HG03558 (cell line): ENCODE data around the gene OBSL1.

Source experiments
- ATAC-seq: cut with Tn5 transposase; IDR thresholded peaks from one replicate; pipeline ENCODE4 v1.9.1; 2021; ENCODE audit warnings: moderate number of reproducible peaks; ENCODE audit not compliant: unreplicated experiment; ENCODE audit errors: extremely low read depth

Gene OBSL1

DNA sequence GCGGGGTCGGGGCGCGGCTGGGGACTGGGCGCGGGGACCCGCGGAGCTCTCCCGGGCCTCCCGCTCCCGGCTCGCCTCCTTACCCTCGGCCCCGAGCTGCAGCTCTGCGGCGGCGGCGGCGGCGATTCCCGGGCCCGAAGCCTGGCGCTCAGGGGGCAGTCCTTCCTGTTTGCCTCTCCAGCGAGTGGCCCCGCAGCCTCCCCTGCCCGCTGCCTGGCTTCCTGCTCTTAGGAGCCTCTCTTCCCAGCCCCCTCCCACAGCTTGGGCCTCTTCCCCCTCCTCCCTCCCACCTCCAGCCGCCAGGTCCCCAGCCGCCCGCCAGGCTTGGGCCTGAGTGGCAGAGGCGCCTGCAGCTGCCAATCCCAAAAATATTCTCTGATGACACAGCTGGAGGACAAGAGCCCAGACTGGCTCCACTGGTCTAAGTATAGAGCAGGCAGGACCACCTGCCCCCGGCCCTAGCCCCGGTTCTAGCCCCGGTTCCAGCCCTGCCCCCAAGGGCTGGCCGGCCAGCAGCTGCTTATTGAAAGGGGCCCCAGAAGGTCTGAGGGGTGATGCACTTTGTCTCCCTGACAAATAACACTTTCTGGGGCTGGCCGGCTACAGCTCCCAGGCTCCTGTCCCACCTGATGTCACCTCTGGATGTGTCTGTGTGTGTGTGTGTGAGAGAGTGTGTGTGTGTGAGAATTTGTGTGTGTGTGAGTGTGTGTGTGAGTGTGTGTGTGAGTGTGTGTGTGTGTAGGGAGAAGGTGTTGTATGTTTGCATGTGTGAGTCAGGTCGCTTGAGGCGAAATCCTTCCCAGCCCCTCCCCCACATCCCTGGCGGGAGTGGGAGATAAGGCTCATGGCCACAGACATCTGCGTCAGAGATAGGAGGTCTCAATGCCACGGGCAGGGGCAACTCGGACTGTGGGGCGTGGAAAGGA, at the start of gene OBSL1:
Gene OBSL1, minus strand, starts transcription at position 229 of the 926 bp plus-strand sequence. CDS start 307 bp downstream, outside the sequence.
- no peak for ATAC-seq

DNA sequence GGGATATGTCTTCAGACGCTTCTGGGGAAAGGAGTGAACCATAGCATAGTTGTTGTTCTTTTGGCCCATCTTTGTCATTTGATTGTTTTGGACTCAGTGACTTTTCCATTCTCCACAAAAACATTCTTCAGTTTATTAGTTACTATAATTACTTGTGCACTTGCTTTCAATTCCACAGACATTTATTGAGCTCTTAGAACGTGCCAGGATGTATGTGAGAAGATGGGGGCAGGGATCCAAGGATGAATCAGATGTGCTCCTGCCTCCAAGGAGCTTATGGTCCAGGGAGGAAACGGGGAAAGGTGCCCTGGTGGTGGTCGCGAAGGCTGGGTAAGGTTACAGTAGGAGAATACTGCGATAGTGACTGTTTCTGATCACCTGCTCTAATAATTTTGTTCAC, 49.2 kb upstream of the OBSL1 start:
- no peak for ATAC-seq

DNA sequence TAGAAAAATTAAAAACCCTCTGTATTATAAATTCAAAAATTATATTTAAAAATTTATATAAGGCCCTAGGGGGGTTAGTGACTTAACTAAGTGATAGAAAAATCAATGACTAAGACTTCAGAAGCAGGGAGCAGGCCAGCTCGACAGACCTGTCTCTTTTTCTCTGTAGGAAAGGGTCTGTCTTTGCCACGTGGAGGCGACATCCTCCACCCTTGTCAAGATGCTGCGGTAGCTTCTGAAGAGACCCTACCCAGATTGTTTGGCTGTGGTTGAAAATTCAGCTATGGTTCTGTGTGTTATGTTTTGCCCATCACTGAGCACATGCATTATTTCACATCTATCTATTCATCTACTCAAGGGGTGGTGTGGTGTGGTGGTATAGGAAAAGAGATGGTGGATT, 47.9 kb upstream of the OBSL1 start:
- ATAC-seq, result no peak

DNA sequence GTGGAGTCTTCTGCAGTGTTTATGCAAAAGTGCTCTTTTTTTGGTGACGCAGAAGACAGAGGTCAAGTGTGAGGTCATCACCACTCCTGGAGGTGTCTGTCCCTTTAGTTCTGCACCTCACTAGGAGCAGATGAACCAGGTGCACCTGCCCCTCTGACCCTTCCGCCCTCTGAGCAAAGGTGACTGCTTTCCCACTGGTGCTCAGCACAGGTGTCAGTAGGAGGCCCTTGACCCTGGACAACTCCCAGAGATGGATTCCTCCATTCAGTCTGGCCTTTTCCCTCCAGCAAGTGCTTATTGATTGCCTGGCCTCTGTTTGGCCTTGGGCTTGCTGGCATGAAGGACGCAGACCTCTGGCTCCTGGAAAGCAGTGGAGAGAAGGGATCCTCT, 47.4 kb upstream of the OBSL1 start:
- no peak for ATAC-seq

DNA sequence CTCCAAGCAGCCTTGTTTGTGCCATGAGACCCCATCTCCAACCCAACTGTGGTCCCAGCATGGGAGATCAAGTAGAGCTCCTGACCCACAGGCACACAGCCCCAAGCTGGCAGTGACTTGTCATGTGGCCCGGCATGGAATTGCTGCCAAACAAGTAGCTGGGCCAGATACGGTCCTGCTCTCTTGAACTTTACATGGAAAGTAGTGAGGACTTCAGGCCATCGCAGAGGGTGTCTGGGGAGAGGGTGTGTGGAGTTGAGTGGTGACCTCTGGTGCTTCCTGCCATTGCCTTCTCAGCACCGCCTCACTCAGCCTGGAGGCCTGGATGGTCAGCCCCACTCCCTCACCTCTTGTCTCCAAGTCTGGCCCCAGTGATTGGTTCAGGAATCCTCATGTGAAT, 45.2 kb upstream of the OBSL1 start:
- ATAC-seq, result no peak

DNA sequence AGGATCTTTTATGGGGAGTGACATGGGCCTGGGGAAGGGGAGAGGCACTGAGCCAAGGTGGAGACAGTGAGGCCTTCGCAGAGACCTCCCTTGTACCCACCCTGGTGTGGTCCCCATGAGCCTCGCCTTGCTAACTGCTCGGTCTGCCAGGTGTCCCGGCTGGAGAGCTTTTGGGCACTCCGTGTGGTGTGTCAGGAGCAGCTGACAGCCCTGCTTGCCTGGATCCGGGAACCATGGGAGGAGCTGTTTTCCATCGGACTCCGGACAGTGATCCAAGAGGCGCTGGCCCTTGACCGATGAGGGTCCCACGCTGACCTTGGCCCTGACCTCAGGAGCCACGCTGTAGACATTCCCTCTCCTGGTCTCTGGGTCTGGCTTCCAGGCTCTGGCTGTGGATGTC, 44.6 kb upstream of the OBSL1 start:
- ATAC-seq, result no peak

DNA sequence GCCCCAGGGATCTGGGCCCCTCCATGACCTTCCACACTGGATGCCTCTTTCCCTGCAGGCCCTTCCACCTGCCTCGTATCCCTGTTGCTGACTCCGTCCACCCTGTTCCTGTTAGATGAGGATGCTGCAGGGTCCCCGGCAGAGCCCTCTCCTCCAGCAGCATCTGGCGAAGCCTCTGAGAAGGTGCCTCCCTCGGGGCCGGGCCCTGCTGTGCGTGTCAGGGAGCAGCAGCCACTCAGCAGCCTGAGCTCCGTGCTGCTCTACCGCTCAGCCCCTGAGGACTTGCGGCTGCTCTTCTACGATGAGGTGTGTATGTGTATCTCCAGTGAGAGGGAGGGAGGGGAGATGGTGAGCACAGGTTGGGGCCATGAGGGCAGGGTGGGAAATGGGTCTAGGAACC, 43.7 kb upstream of the OBSL1 start:
- no peak for ATAC-seq

DNA sequence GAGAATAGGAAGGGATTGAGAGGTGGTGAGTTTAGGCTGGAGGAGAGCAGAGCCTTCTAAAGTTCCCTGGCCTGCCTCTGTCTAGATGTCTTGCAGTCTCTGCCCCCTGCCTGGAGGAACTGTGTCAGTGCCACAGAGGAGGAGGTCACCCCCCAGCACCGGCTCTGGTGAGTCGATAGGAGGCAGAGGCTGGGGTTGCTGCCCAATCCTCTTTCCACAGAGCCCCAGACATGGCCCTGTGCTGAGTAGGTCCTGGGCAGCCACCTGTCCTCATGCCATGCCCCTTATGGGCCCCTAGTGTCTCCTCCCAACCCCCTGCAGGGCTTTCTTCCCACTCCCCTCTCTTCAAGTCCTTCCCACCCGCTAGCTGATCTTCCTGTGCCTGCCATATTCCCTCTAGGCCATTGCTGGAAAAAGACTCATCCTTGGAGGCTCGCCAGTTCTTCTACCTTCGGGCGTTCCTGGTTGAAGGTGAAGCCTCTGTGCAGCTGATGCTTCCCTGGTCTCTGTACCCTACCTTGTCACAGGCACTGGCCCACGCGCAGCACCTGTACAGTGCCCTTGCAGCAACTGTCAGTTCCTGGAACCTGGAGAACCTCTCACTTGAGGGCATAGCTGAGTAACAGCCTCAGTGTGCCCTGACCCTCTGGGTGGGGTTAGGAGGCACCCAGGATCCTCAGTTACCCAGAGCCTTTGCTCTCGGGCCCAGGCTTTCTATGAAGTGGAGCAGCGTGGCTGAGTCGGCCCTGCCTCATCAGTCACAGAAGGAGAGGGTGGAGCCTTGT, 42.9 kb upstream of the OBSL1 start:
- no peak for ATAC-seq

DNA sequence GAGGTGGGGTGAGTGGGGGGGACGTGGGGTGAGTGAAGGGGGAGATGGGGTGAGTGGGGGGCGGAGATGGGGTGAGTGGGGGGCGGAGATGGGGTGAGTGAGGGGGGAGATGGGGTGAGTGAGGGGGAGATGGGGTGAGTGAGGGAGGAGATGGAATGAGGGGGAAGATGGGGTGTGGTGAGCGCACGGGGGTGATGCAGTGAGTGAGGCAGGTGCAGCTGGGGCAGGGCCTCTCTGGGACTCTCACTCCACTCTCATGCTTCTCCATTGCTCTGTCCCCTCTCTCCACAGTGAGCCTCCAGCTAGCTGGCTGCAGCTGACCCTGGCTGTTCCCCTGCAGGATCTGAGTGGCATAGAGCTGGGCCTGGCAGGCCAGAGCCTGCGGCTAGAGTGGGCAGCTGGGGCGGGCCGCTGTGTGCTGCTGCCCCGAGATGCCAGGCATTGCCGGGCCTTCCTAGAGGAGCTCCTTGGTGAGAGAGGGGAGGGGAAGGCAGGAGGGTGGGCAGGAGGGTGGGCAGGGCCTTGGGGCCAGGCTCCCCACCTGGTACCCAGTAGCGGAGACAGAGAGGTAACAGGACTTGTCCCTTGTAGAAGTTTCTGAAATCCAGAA, 42.2 kb upstream of the OBSL1 start:
- no peak for ATAC-seq

DNA sequence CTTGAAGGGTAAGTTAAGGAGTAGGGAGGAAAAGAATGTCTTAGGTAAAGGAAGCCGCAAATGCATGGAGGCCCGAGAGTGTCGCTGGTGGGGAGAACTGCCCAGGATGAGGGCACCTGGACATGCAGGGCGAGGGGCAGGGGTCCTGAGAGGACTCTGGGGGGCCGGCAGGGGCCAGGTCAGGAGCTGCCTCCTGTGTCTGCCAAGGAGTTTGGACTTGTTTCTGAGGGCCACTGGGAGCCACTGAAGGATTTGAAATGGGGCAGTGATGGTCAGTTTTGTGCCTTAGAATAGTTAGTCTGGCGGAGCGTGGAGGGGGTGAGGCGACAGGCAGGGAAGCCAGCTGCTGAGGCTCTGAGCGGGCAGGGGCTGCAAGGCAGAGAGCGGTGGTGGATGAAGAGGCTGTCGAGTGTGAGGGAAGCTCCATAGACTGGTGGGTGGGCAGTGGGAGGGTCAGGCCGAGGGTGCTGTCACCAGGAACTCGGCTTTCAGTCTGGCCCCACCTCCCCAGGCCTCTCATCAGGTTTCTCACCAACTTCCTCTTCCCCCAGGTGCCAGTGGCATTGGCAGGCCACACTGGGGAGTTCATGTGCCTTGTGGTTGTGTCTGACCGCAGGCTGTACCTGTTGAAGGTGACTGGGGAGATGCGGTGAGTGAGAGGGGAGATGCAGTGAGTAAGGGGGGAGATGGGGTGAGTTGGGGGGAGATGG, 41.4 kb upstream of the OBSL1 start:
- no peak for ATAC-seq

DNA sequence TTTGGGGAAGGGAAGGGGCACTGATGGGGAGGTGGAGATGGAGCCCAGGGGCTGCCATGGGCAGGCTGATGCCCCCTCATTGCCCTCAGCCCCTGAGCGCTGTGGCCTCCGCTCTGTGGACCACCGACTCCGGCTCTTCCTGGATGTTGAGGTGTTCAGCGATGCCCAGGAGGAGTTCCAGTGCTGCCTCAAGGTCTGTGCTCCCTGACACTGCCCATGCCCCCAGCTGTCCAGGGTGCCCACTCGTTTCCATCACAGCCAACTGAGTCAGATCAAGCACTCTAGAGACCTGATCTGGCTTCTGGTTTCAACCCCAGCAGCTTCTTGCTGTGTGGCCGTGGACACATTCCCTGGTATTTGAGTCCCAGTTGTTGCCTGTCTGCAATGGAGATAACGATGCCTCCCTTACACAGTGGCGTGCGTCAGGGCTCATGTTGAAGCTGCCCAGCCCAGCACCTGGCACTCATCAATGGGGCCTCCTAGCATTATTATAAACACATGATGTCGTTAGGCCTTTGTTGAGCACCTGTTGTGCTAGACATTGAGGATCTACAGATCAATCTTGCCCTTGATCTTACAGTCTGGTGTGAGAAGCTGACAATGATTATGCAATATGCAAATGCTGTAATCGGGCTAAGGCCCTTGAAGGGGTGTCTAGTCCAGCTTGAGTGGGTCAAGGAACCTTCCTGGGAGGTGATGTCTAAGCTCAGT, 40.7 kb upstream of the OBSL1 start:
- ATAC-seq, result no peak

DNA sequence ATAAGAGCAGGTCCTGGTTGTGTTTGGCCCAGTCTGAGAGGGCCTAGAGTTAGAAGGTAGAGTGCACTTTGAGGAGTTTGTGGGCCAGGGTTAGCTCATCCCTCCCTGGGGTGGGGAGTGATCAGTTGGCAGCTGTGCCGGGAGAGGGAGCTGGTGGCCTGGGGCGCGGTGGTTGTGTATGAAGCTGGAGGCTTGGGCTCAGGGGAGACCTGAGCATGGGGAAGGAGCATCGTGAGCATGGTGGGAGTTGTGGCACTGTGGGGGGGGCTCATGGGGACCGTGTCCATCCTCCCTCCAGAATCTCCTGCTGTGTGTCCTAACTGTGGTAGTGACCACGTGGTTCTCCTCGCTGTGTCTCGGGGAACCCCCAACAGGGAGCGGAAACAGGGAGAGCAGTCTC, 40.0 kb upstream of the OBSL1 start:
- ATAC-seq, result no peak

DNA sequence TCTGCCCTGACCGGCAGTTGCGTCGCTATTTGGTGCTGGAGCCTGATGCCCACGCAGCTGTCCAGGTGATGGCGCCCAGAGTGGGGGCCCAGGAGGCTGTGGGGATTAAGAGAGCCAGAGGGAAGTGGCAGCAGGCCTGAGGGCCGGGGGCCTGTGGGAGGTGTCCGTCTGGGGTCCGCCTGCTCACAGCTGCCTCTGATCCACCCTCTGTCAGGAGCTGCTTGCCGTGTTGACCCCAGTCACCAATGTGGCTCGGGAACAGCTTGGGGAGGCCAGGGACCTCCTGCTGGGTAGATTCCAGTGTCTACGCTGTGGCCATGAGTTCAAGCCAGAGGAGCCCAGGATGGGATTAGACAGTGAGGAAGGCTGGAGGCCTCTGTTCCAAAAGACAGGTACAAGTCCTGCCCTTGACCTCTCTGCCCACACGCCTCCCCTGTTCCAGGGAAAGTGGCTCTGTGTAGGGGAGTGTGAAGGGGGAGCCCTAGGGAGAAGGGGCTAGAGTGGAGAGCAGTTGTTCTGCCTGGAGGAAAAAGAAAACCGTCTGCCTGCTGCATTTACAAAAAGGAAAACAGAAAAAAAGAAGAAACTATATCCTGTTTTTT, 37.9 kb upstream of the OBSL1 start:
- ATAC-seq, result no peak

DNA sequence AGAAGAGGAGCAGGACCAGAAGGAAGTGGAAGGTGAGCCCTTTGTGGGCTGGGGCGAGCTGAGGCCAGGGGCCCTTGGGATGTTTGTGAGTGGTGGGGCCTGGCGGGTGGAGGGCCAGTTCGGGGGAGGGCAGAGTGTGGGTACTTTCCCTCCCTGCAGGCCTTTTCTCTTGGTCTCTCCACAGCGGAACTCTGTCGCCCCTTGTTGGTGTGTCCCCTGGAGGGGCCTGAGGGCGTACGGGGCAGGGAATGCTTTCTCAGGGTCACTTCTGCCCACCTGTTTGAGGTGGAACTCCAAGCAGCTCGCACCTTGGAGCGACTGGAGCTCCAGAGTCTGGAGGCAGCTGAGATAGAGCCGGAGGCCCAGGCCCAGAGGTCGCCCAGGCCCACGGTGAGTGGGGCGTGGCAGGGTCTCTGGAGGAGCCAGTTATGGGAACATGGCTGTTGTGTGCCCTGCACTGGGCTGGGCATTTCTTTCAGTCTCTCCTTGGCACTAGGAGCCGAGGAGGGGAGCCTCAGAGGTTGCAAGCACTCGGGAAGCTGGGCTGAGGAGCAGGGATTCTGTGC, 37.1 kb upstream of the OBSL1 start:
- no peak for ATAC-seq

DNA sequence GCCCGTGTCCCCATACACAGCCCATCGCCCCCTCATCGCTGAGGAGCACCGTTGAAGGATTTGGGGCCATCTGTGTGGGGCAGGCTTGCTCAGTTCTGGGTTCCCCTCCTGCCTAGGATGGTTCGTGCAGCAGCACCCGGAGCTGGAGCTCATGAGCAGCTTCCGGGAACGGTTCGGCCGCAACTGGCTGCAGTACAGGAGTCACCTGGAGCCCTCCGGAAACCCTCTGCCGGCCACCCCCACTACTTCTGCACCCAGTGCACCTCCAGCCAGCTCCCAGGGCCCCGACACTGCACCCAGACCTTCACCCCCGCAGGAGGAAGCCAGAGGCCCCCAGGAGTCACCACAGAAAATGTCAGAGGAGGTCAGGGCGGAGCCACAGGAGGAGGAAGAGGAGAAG, 36.6 kb upstream of the OBSL1 start:
- no peak for ATAC-seq

DNA sequence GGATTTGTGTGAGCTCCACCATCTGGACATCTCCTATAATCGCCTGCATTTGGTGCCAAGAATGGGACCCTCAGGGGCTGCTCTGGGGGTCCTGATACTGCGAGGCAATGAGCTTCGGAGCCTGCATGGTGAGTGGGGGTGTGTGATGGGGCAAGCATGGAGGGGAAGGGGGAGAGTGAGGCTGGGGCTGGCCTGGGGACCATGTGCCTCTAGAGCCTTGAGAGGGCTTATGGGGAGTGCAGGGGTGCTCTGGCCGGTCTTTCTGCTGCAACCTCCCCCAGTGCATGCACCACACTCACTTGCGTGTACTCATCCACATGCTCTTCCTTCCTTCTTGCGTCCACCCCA, 34.2 kb upstream of the OBSL1 start:
- ATAC-seq, result no peak

DNA sequence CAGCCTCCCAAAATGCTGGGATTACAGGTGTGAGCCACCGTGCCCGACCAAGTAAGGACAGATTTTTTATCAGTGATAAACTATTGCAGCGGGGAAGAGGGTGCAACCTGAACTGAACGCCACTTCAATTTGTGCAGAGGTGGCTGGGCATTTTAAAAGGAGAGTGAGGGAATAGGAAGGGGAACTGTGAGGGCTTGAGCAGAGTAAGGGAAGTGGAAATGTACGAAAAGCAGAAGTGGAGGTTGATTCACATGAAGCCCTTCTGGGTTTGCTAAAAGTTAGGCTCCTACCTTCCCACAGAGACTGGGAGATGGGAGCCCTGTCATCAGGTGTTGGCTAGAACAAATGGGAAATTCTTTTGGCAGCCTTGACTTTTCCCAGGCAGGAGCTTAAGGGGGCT, 32.4 kb upstream of the OBSL1 start:
- ATAC-seq, result no peak

DNA sequence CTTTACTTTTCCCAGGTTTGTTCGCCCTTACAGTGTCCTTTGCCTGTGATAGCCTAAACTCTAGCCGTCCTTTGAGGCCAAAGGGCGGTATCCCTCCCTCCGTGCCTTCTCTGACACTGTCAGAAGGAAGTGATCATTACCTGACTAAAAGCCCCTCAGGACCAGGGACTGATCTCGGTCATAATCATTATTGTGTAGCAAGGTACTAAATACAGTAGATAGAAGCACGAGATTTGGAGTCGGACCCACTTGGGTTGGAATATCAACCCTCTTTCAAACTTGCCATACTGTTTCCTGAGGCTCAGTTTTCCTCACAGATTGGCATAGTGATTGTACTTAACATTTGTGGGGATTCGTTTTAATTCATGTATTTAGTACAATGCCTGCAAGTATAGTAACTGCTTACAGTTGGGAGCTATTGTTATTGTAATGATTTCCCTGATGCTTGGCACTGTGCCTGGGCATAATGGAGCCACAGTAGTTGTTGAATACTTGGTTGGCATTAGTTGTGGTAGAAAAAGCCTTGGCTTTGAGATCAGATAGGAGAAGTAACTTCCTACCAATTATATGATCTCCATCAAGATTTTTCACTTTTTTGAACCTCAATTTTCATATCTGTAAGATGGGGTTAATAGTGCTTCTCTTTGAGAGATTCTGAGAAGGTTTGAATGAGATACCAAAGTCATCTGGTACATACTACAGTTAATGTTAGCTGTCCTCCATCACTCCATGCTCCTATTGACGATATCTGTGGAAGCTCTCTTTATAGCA, 27.2 kb upstream of the OBSL1 start:
- peak; percentile 8 for ATAC-seq
